ENCODE results near the gene INO80.

- TF ChIP-seq CTCF (IDR thresholded peaks at IDR 0.05), result no peak
- no peak for TF ChIP-seq POLR2AphosphoS5 (IDR thresholded peaks at IDR 0.05; ENCODE audit: insufficient read depth in 1 of 2, low read depth in 1 of 2)
Observed at GRCh38 chr15:41055706-41056105, 60.4 kb downstream of the INO80 start.

Measured in vagina (tissue), 2 donors.